Endothelial cell of umbilical vein (primary cell): ENCODE results near the gene TPP1. TPM values are rescaled to one million over a fixed set of nuclear protein-coding genes. Genes with fewer than 3 reads are reported as not detected.

Experiments
- BruUV-seq: library from RNA; stranded (reverse); fragments of 400-500 nt; replicated peaks from 2 replicates; lab custom pipeline; 2021; lab: Mats Ljungman, UMichigan
- CTCF ChIA-PET: fragments of 300-600, 350-600 bp; sonication (Branson Sonifier 250); formaldehyde crosslinking; loops from one replicate; lab custom pipeline; 2021; ENCODE audit warnings: antibody characterized with exemption, inconsistent platforms; lab: Charles Lee
- POLR2A ChIA-PET: fragments of 300-600, 350-600 bp; sonication (Branson Sonifier 250); formaldehyde crosslinking; loops from one replicate; lab custom pipeline; 2021; ENCODE audit warnings: antibody characterized with exemption, inconsistent platforms; lab: Charles Lee
- DNase-seq: peaks from one replicate; pipeline ENCODE4 v3.0.0-alpha.2; 2011; ENCODE audit warnings: low read depth, low spot score
- FAIRE-seq: peaks from 2 replicates; lab custom pipeline; 2011; peaks lifted over from hg19 to GRCh38; lab: Jason Lieb, UNC
- H2AFZ ChIP-seq: 2 replicates; pipeline ENCODE4 v1.6.0; 2012; ENCODE audit warnings: low read depth, low read length, control low read depth, inconsistent platforms
- H3K27ac ChIP-seq: 2 replicates; pipeline ENCODE4 v1.5.1; 2011; ENCODE audit warnings: low read depth, mild to moderate bottlenecking, control low read depth, low read length, moderate library complexity; ENCODE audit not compliant: insufficient read depth
- H3K27me3 ChIP-seq, 2 experiments: 2 replicates each; pipeline versions ENCODE4 v1.6.0 to v1.6.1; 2011; ENCODE audit warnings: low read length in 2 of 2, mixed read lengths in 1 of 2; ENCODE audit not compliant: control insufficient read depth in 2 of 2, insufficient read depth in 2 of 2
- H3K36me3 ChIP-seq, 2 experiments: 2 replicates in 1 of 2; 3 replicates in 1 of 2; pipeline ENCODE4 v1.5.1; 2011; ENCODE audit warnings: low read length in 2 of 2, mild to moderate bottlenecking in 1 of 2, moderate library complexity in 1 of 2; ENCODE audit not compliant: control insufficient read depth in 2 of 2, insufficient read depth in 2 of 2; ENCODE audit errors: extremely low read depth in 1 of 2
- H3K4me1 ChIP-seq: 3 replicates; pipeline ENCODE4 v1.5.1; 2011; ENCODE audit warnings: mild to moderate bottlenecking, low read length; ENCODE audit not compliant: control insufficient read depth, insufficient read depth; ENCODE audit errors: extremely low read depth
- H3K4me2 ChIP-seq: 2 replicates; pipeline ENCODE4 v1.6.1; 2011; ENCODE audit warnings: low read length, control low read depth, mixed read lengths; ENCODE audit not compliant: insufficient read depth
- H3K4me3 ChIP-seq, 3 experiments: fragments of 200-600 bp in 1 of 3; sonication (generic), shearing (Covaris generic) in 1 of 3; replicated peaks in 1 of 3; 2 replicates each; pipeline ENCODE4 v1.5.1; 2011 to 2016; ENCODE audit warnings: control low read depth in 3 of 3, low read length in 3 of 3, mild to moderate bottlenecking in 2 of 3, inconsistent platforms in 1 of 3, low read depth in 1 of 3, moderate library complexity in 1 of 3; ENCODE audit not compliant: insufficient read depth in 1 of 3
- H3K79me2 ChIP-seq: 2 replicates; pipeline ENCODE4 v1.6.0; 2012; ENCODE audit warnings: low read length, inconsistent platforms; ENCODE audit not compliant: control insufficient read depth, insufficient read depth
- H3K9ac ChIP-seq: replicated peaks from 2 replicates; pipeline ENCODE3; 2011; ENCODE audit warnings: low read length, control low read depth; ENCODE audit not compliant: insufficient read depth; ENCODE audit errors: extremely low read depth
- H3K9me1 ChIP-seq: replicated peaks from 3 replicates; pipeline ENCODE4 v1.6.0; 2011; ENCODE audit warnings: mild to moderate bottlenecking, low read length; ENCODE audit not compliant: control insufficient read depth, insufficient read depth; ENCODE audit errors: extremely low read depth
- H3K9me3 ChIP-seq: replicated peaks from 2 replicates; pipeline ENCODE4 v1.5.1; 2012; ENCODE audit warnings: low read length, inconsistent platforms; ENCODE audit not compliant: control insufficient read depth, insufficient read depth
- H4K20me1 ChIP-seq: replicated peaks from 2 replicates; pipeline ENCODE3; 2011; ENCODE audit warnings: mild to moderate bottlenecking, low read length; ENCODE audit not compliant: control insufficient read depth, insufficient read depth; ENCODE audit errors: extremely low read depth
- EZH2 ChIP-seq: IDR thresholded peaks from 2 replicates; pipeline ENCODE4 v1.6.1; 2012; ENCODE audit warnings: borderline replicate concordance, low read depth, mild to moderate bottlenecking, moderate library complexity, low read length, inconsistent platforms; ENCODE audit not compliant: severe bottlenecking
- FOS ChIP-seq: IDR thresholded peaks from 2 replicates; pipeline ENCODE4 v1.6.1; 2011; ENCODE audit warnings: mild to moderate bottlenecking, low read length, moderate library complexity, borderline replicate concordance; ENCODE audit not compliant: insufficient read depth
- GATA2 ChIP-seq: IDR thresholded peaks from 2 replicates; pipeline ENCODE4 v1.7.0; 2011; ENCODE audit warnings: low read depth, mild to moderate bottlenecking, moderate library complexity, mixed read lengths, low read length; ENCODE audit not compliant: insufficient read length, insufficient read depth
- JUN ChIP-seq: IDR thresholded peaks from 2 replicates; pipeline ENCODE4 v1.6.1; 2011; ENCODE audit warnings: borderline replicate concordance, low read depth; ENCODE audit not compliant: insufficient read length, insufficient read depth
- MYC ChIP-seq: IDR thresholded peaks from one replicate; pipeline ENCODE4 v1.6.1; 2011; ENCODE audit warnings: mild to moderate bottlenecking, low read depth, low read length
- POLR2A ChIP-seq: IDR thresholded peaks from 2 replicates; pipeline ENCODE4 v1.6.1; 2012; ENCODE audit warnings: low read depth, mild to moderate bottlenecking, control low read depth, low read length
- POLR2AphosphoS5 ChIP-seq: IDR thresholded peaks from 2 replicates; pipeline ENCODE4 v1.6.1; 2012; ENCODE audit warnings: low read depth, mild to moderate bottlenecking, control low read depth, low read length, moderate library complexity; ENCODE audit not compliant: insufficient read depth
- dilution Hi-C: fragments of 300-500 bp; cut with MboI; formaldehyde crosslinking; loops from one replicate; pipeline ENCODE4 v1.15.0; 2019; ENCODE audit warnings: low sequenced_read_pairs; ENCODE audit not compliant: extremely low pct_ligation_motif_present
- intact Hi-C: fragments of 100-400 bp; cut with micrococcal nuclease; formaldehyde crosslinking; loops from one replicate; pipeline ENCODE4 v1.10.0; 2022
- polyA plus RNA-seq, 4 experiments: library from polyadenylated mRNA; depleted of rRNA in 3 of 4; stranded (reverse) in 3 of 4; unstranded in 1 of 4; fragments of >200 nt; gene quantifications; 2 replicates each; pipeline versions ENCODE4 v1.2.1 to v1.2.3, GENCODE V29; 2011 to 2012; ENCODE audit warnings: missing spikeins in 1 of 4
- total RNA-seq: library from RNA; stranded (reverse); gene quantifications from 2 replicates; pipeline ENCODE4 v1.2.3, GENCODE V29; 2021
- TF ChIP-seq, protein P1 (sequence below), 2 donors: IDR thresholded peaks; 1 replicate in 1 of 2; 2 replicates in 1 of 2; pipeline ENCODE4 v1.5.1; 2011; ENCODE audit warnings: low read length in 2 of 2, mild to moderate bottlenecking in 2 of 2, moderate library complexity in 2 of 2, control low read depth in 1 of 2, inconsistent platforms in 1 of 2, low read depth in 1 of 2; ENCODE audit not compliant: insufficient read depth in 1 of 2; ENCODE audit errors: extremely low read depth in 1 of 2
- TF ChIP-seq, protein P2 (sequence below): IDR thresholded peaks from 2 replicates; pipeline ENCODE4 v1.6.1; 2011; ENCODE audit not compliant: insufficient read depth, insufficient read length

TPP1 gene
- total and polyA plus RNA-seq, 2 donors (not counting 3 experiments of a cell fraction or from before 2014, with no cell fraction given): 124 to 224 TPM

DNA sequence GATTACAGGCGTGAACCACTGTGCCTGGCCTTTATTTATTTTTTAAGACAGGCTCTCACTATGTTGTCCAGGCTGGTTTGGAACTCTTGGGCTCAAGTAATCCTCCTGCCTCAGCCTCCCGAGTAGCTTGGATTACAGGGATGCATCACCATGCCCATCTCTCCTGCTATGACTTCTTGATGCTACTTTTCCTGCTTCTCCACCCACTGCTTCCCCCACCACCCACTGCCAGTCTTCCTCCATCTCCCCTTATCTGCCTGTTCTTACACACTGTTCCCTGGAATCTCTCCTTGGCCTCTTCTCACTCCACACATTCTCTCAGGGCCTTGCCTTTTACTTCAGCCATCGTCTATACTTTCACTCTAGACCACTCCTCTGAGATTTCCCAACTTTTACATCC is 17.3 kb upstream of the TPP1 start:
- CTCF ChIA-PET: interaction anchor here (1.0 to 2.1 kb wide), 5 partner anchors 10 to 59 kb away, joined by 3 to 19 read pairs (median 5); partner anchors contain the start of gene MRPL17
- no TSS peak for BruUV-seq
- Histone ChIP-seq H3K9ac (no peak overlapping the region), H3K4me2 (no peak overlapping the region), H2AFZ (no peak overlapping the region), H4K20me1 (no peaks in the 10 kb centered on the region), H3K4me1 (peaks cover 47% of the 10 kb centered on the region), H3K36me3 (peaks cover 0 to 41% of the 10 kb centered on the region in 2 experiments), H3K27me3 (no peaks in the 10 kb centered on the region), H3K27ac (peak overlapping the region; percentile 91), H3K4me3 (no peak overlapping the region), H3K9me1 (no peaks in the 10 kb centered on the region), H3K79me2 (peaks cover 2% of the 10 kb centered on the region), H3K9me3 (no peaks in the 10 kb centered on the region)
- no peak for TF ChIP-seq POLR2AphosphoS5
- TF ChIP-seq GATA2: no peak
- no peak for TF ChIP-seq JUN
- POLR2A ChIA-PET: interaction anchor here (1.2 to 1.9 kb wide), 4 partner anchors 10 to 47 kb away, joined by 3 to 11 read pairs (median 4); partner anchors contain the start of genes MRPL17 and TPP1
- FAIRE-seq (peak; percentile 55), DNase-seq (no peak)
- intact Hi-C loops (no loop called here), dilution Hi-C loops (no loop called here)

DNA sequence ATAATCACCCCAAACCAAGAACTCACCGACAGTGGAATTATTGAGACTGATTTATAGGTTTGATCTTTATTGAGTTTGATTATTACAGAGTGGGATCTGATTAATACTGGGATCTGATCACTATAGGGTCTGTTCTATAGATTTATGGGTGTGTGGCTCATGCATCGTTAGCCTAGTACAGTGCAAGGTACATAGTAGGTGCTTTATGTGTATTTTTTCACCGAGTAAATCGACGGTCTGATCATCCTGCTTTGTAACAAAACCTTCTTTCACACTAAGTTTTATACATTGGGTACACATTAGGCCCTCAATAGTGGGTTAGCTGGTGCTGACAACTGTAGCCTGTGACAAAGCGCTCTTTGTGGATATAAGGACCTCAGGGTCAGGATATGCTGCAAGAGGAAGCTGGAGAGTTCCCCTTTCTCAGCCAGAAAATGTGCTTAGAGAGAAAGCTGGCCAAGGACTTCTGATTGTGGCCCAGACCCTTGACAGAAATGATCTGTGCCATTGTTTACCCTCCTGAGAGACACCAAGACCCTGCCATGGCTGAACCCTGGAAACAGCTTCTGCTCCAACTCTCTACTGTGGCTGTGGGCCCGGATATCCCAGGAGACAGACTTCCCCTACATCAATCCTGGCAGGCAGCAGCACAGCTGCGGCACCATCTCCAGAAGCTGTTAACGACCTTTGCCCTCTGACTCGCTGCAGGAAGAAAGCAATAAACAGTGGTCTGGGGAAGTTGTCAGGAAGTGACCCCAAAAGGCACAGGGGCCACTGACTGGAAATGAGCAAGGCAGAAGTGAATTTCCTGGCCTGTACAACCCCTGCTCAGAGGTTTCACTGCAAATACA is 16.1 kb upstream of the TPP1 start:
- dilution Hi-C loops: no loop called here
- no TSS peak for BruUV-seq
- Histone ChIP-seq H3K9me3 (no peaks in the 10 kb centered on the region), H4K20me1 (no peaks in the 10 kb centered on the region), H3K4me1 (peaks cover 47% of the 10 kb centered on the region), H3K9ac (peak overlapping the region; percentile 50), H3K27me3 (no peaks in the 10 kb centered on the region), H2AFZ (no peak overlapping the region), H3K36me3 (peaks cover 0 to 43% of the 10 kb centered on the region in 2 experiments), H3K27ac (peak overlapping the region; percentile 91), H3K4me3 (peak overlapping the region in 1 of 3 experiments; percentile 37), H3K4me2 (peak overlapping the region; percentile 79), H3K9me1 (no peaks in the 10 kb centered on the region), H3K79me2 (peaks cover 2% of the 10 kb centered on the region)
- TF ChIP-seq, protein P1, sequence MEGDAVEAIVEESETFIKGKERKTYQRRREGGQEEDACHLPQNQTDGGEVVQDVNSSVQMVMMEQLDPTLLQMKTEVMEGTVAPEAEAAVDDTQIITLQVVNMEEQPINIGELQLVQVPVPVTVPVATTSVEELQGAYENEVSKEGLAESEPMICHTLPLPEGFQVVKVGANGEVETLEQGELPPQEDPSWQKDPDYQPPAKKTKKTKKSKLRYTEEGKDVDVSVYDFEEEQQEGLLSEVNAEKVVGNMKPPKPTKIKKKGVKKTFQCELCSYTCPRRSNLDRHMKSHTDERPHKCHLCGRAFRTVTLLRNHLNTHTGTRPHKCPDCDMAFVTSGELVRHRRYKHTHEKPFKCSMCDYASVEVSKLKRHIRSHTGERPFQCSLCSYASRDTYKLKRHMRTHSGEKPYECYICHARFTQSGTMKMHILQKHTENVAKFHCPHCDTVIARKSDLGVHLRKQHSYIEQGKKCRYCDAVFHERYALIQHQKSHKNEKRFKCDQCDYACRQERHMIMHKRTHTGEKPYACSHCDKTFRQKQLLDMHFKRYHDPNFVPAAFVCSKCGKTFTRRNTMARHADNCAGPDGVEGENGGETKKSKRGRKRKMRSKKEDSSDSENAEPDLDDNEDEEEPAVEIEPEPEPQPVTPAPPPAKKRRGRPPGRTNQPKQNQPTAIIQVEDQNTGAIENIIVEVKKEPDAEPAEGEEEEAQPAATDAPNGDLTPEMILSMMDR (IDR thresholded peaks at IDR 0.05; ENCODE audit: extremely low read depth in 1 of 2, insufficient read depth in 1 of 2, low read depth in 1 of 2, low read length in 2 of 2): no peak
- TF ChIP-seq EZH2 (no peak), GATA2 (peak; percentile 80), FOS (peak; percentile 96), POLR2AphosphoS5 (peak; percentile 100), POLR2A (peak; percentile 83), MYC (peak; percentile 46), JUN (peak; percentile 82)
- TF ChIP-seq, protein P2, sequence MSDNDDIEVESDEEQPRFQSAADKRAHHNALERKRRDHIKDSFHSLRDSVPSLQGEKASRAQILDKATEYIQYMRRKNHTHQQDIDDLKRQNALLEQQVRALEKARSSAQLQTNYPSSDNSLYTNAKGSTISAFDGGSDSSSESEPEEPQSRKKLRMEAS: no peak
- intact Hi-C loops: loop anchor here (1.0 to 2.0 kb wide), 11 partner anchors 11 to 245 kb away; partner anchors contain the start of genes MRPL17, SMPD1, TAF10 and TPP1
- peak; percentile 98 for DNase-seq
- FAIRE-seq: peak; percentile 100
- CTCF ChIA-PET: interaction anchor here (0.6 to 2.9 kb wide), 27 partner anchors 11 to 256 kb away, joined by 3 to 23 read pairs (median 5); partner anchors contain the start of genes MRPL17, SMPD1, TAF10 and TPP1
- POLR2A ChIA-PET: interaction anchor here (0.8 to 1.9 kb wide), 7 partner anchors 11 to 60 kb away, joined by 3 to 11 read pairs (median 3); partner anchors contain the start of genes MRPL17 and TPP1
